ENCODE measurements around the gene NSMCE3.

The NSMCE3 gene

GRCh38 chr15:29269485-29270168 is at the start of gene NSMCE3:
TSS of gene NSMCE3 (minus strand) at chr15:29269822. CDS start at chr15:29269705, 117 bp downstream.
- DNase-seq, result peak; percentile 81

- DNase-seq, result no peak
These were observed 46.8 kb upstream of the NSMCE3 start for GRCh38 chr15:29316422-29316821.

GRCh38 chr15:29312387-29312786 is 42.8 kb upstream of the NSMCE3 start:
- DNase-seq, result no peak

- DNase-seq, result no peak
These were observed 42.1 kb upstream of the NSMCE3 start for GRCh38 chr15:29311696-29312095.

- DNase-seq, result no peak
These were observed 39.5 kb upstream of the NSMCE3 start for GRCh38 chr15:29309139-29309538.

GRCh38 chr15:29308299-29308698 is 38.7 kb upstream of the NSMCE3 start:
- DNase-seq, result no peak

GRCh38 chr15:29305556-29305955 is 35.9 kb upstream of the NSMCE3 start:
- DNase-seq, result no peak

- no peak for DNase-seq
These were observed 33.2 kb upstream of the NSMCE3 start for GRCh38 chr15:29302871-29303270.

- no peak for DNase-seq
These were observed 30.2 kb upstream of the NSMCE3 start for GRCh38 chr15:29299784-29300183.

GRCh38 chr15:29299331-29299730 is 29.7 kb upstream of the NSMCE3 start:
- no peak for DNase-seq

- no peak for DNase-seq
These were observed 25.2 kb upstream of the NSMCE3 start for GRCh38 chr15:29294732-29295325.

GRCh38 chr15:29291067-29291845 is 21.6 kb upstream of the NSMCE3 start:
- DNase-seq, result no peak

GRCh38 chr15:29289173-29289572 is 19.6 kb upstream of the NSMCE3 start:
- no peak for DNase-seq

- DNase-seq, result no peak
These were observed 15.8 kb upstream of the NSMCE3 start for GRCh38 chr15:29285386-29285785.

GRCh38 chr15:29283381-29283780 is 13.8 kb upstream of the NSMCE3 start:
- no peak for DNase-seq

- no peak for DNase-seq
These were observed 10.9 kb upstream of the NSMCE3 start for GRCh38 chr15:29280514-29280913.

GRCh38 chr15:29278436-29279105 is 8.9 kb upstream of the NSMCE3 start:
- DNase-seq, result no peak

GRCh38 chr15:29276366-29276765 is 6.7 kb upstream of the NSMCE3 start:
- DNase-seq, result no peak

GRCh38 chr15:29275855-29276254 is 6.2 kb upstream of the NSMCE3 start:
- no peak for DNase-seq

- DNase-seq, result no peak
These were observed 5.3 kb upstream of the NSMCE3 start for GRCh38 chr15:29274946-29275345.

GRCh38 chr15:29272219-29272618 is 2.6 kb upstream of the NSMCE3 start:
- DNase-seq, result no peak

GRCh38 chr15:29270976-29271375 is 1.4 kb upstream of the NSMCE3 start:
- no peak for DNase-seq

GRCh38 chr15:29270169-29270955 is 740 bp upstream of the NSMCE3 start:
- DNase-seq, result no peak
